K562 (cell line): ENCODE measurements around the gene ZG16B. TPM values are rescaled to one million over a fixed set of nuclear protein-coding genes. Genes with fewer than 3 reads are reported as not detected.

Experiments
- ATAC-seq: fragments of 200-7000 bp; cut with Tn5 transposase; 3 replicates; pipeline ENCODE4 v1.9.1; 2020; ENCODE audit warnings: moderate library complexity
- BruUV-seq: library from RNA; stranded (reverse); fragments of 400-500 nt; replicated peaks from 2 replicates; lab custom pipeline; 2021; lab: Mats Ljungman, UMichigan
- CTCF ChIA-PET: fragments of 300-600 bp; formaldehyde crosslinking; extraction: SDS; loops from one replicate; lab custom pipeline; 2021; ENCODE audit warnings: low intra/inter-chr PET ratio; lab: Yijun Ruan, JAX
- POLR2A ChIA-PET: fragments of 300-600, 350-650 bp; sonication (Branson Sonifier 250); formaldehyde crosslinking; extraction: SDS; loops from one replicate; lab custom pipeline; 2021; ENCODE audit warnings: antibody characterized with exemption, inconsistent platforms; lab: Yijun Ruan, JAX
- DNase-seq, 4 experiments: peaks; one replicate each; pipeline versions ENCODE4 v3.0.0 to v3.0.0-alpha.2; 2011 to 2018; ENCODE audit warnings: low spot score in 3 of 4, mixed read lengths in 3 of 4; ENCODE audit errors: extremely low read depth in 1 of 4
- FAIRE-seq: peaks from 2 replicates; lab custom pipeline; 2011; peaks lifted over from hg19 to GRCh38; lab: Jason Lieb, UNC
- H2AFZ ChIP-seq: 2 replicates; pipeline ENCODE4 v1.6.0; 2011; ENCODE audit warnings: low read depth, low read length, control low read depth, inconsistent platforms
- H3K27ac ChIP-seq: fragments of 200-600 bp; 3 replicates; pipeline ENCODE4 v1.8.0; 2011; ENCODE audit warnings: low read depth, mild to moderate bottlenecking, control low read depth, inconsistent platforms, low read length, moderate library complexity, mixed read lengths; ENCODE audit errors: extremely low read depth
- H3K27me3 ChIP-seq, 2 experiments: fragments of 300-600 bp in 1 of 2; 2 replicates in 1 of 2; 3 replicates in 1 of 2; pipeline versions ENCODE4 v1.6.0 to v1.8.0; 2011; ENCODE audit warnings: inconsistent platforms in 2 of 2, low read length in 2 of 2, mild to moderate bottlenecking in 1 of 2, mixed read lengths in 1 of 2, moderate library complexity in 1 of 2; ENCODE audit not compliant: control insufficient read depth in 2 of 2, insufficient read depth in 2 of 2
- H3K36me3 ChIP-seq: fragments of 300-600 bp; 3 replicates; pipeline ENCODE4 v1.8.0; 2011; ENCODE audit warnings: mild to moderate bottlenecking, low read length, inconsistent platforms; ENCODE audit not compliant: control insufficient read depth, insufficient read depth
- H3K4me1 ChIP-seq, 2 experiments: fragments of 200-600 bp in 1 of 2; replicated peaks in 1 of 2; 2 replicates in 1 of 2; 3 replicates in 1 of 2; pipeline versions ENCODE4 v1.5.1 to v1.8.0; 2011; ENCODE audit warnings: inconsistent platforms in 2 of 2, low read length in 2 of 2, mild to moderate bottlenecking in 1 of 2, mixed read lengths in 1 of 2, moderate library complexity in 1 of 2; ENCODE audit not compliant: control insufficient read depth in 2 of 2, insufficient read depth in 2 of 2
- H3K4me2 ChIP-seq: 2 replicates; pipeline ENCODE4 v1.6.1; 2011; ENCODE audit warnings: low read length, control low read depth, inconsistent platforms, mixed read lengths; ENCODE audit not compliant: insufficient read depth
- H3K4me3 ChIP-seq: fragments of 200-600 bp; sonication (generic), shearing (Covaris generic); 2 replicates; pipeline ENCODE4 v1.5.1; 2016; ENCODE audit warnings: control low read depth, inconsistent platforms
- H3K79me2 ChIP-seq: fragments of 200-600 bp; 3 replicates; pipeline ENCODE4 v1.8.0; 2011; ENCODE audit warnings: low read length, inconsistent platforms; ENCODE audit not compliant: control insufficient read depth, insufficient read depth
- H3K9ac ChIP-seq, 2 experiments: 2 replicates each; pipeline versions ENCODE4 v1.6.0 to v1.6.1; 2011; ENCODE audit warnings: low read depth in 2 of 2, low read length in 2 of 2, control low read depth in 1 of 2, inconsistent platforms in 1 of 2, mild to moderate bottlenecking in 1 of 2, mixed read lengths in 1 of 2; ENCODE audit not compliant: insufficient read depth in 1 of 2
- H3K9me1 ChIP-seq: one replicate; pipeline ENCODE4 v1.6.0; 2011; ENCODE audit warnings: inconsistent platforms, mild to moderate bottlenecking, low read length, moderate library complexity; ENCODE audit not compliant: control insufficient read depth, insufficient read depth
- H3K9me3 ChIP-seq: replicated peaks from 2 replicates; pipeline ENCODE4 v1.5.1; 2011; ENCODE audit warnings: low read depth, low read length, inconsistent platforms; ENCODE audit not compliant: control insufficient read depth, insufficient read depth
- H4K20me1 ChIP-seq: replicated peaks from 2 replicates; pipeline ENCODE4 v1.6.1; 2011; ENCODE audit warnings: low read length, inconsistent platforms, mixed read lengths; ENCODE audit not compliant: control insufficient read depth, insufficient read depth
- CBFB ChIP-seq: sonication (generic); formaldehyde crosslinking; IDR thresholded peaks from 2 replicates; pipeline ENCODE4 v1.4.0; 2020; ENCODE audit warnings: mild to moderate bottlenecking, missing genetic modification reagents
- HES1 ChIP-seq: fragments of 450-650 bp; IDR thresholded peaks from 2 replicates; pipeline ENCODE4 v1.6.1; 2016; ENCODE audit warnings: low read depth, mild to moderate bottlenecking, moderate library complexity
- HNRNPK ChIP-seq: fragments of 200-400 bp; formaldehyde crosslinking; IDR thresholded peaks from one replicate; pipeline ENCODE4 v1.6.1; 2018; ENCODE audit warnings: mild to moderate bottlenecking, low read depth, low read length; ENCODE audit not compliant: poor library complexity, severe bottlenecking
- ID3 ChIP-seq, 2 experiments: fragments of 250-450 bp in 1 of 2; fragments of 450-650 bp in 1 of 2; sonication (Bioruptor Pico) in 1 of 2; IDR thresholded peaks; 2 replicates each; pipeline versions ENCODE4 v1.6.1 to v1.8.0; 2016 to 2021; ENCODE audit warnings: mild to moderate bottlenecking in 2 of 2, moderate library complexity in 2 of 2, missing compliant biosample characterization in 1 of 2, missing genetic modification characterization in 1 of 2
- JUN ChIP-seq, 2 experiments: sonication (generic) in 1 of 2; formaldehyde crosslinking in 1 of 2; IDR thresholded peaks; 2 replicates each; pipeline versions ENCODE4 v1.6.1 to v1.8.0; 2012 to 2022; ENCODE audit warnings: borderline replicate concordance in 2 of 2, mild to moderate bottlenecking in 2 of 2, improper control_type of control experiment in 1 of 2, low read depth in 1 of 2, low read length in 1 of 2, missing genetic modification reagents in 1 of 2
- KHSRP ChIP-seq: fragments of 450-650 bp; IDR thresholded peaks from 2 replicates; pipeline ENCODE4 v1.6.1; 2017
- MEIS2 ChIP-seq: fragments of 450-650 bp; IDR thresholded peaks from 2 replicates; pipeline ENCODE4 v1.6.1; 2014; ENCODE audit warnings: mild to moderate bottlenecking; ENCODE audit not compliant: partially characterized antibody
- MLLT1 ChIP-seq, 2 experiments: fragments of 450-650 bp; IDR thresholded peaks; 2 replicates each; pipeline ENCODE4 v1.6.1; 2016
- SPI1 ChIP-seq: IDR thresholded peaks from 2 replicates; pipeline ENCODE4 v1.6.1; 2011; ENCODE audit warnings: low read depth, low read length, control low read depth, borderline replicate concordance
- VEZF1 ChIP-seq: fragments of 200-800 bp; sonication (Bioruptor generic); IDR thresholded peaks from 2 replicates; pipeline ENCODE4 v1.6.1; 2017; ENCODE audit warnings: missing genetic modification characterization, missing compliant biosample characterization
- ZNF175 ChIP-seq: fragments of 200-800 bp; sonication (Bioruptor generic); IDR thresholded peaks from 2 replicates; pipeline ENCODE4 v1.6.1; 2016; ENCODE audit warnings: low read depth, mild to moderate bottlenecking, missing genetic modification characterization, missing compliant biosample characterization
- ZNF253 ChIP-seq: fragments of 250-450 bp; sonication (Bioruptor Pico); conservative IDR thresholded peaks from 2 replicates; pipeline ENCODE4 v1.6.1; 2021; ENCODE audit warnings: mild to moderate bottlenecking
- WGBS: fragments of 100-300 bp; shearing (Covaris generic); methylation state at CpG from one replicate; pipeline ENCODE4 v1.1.6; 2016; ENCODE audit warnings: low coverage, mixed read lengths; ENCODE audit not compliant: insufficient coverage; ENCODE audit errors: missing lambda C conversion rate; 5-methylcytosine and 5-hydroxymethylcytosine counted together
- in situ Hi-C: fragments of 300-500 bp; cut with MboI; formaldehyde crosslinking; loops from 4 replicates; pipeline ENCODE4 v1.15.0; 2018; ENCODE audit warnings: inconsistent platforms, mixed read lengths
- intact Hi-C: fragments of 100-400 bp; cut with micrococcal nuclease; formaldehyde crosslinking; loops from 2 replicates; pipeline ENCODE4 v1.14.2; 2022
- polyA plus RNA-seq, 8 experiments: library from polyadenylated mRNA; depleted of rRNA in 4 of 8; stranded (reverse) in 5 of 8; unstranded in 3 of 8; fragments of >200 nt; fragmentation: Nextera tagmentation in 2 of 8; fragmentation: Illumina TruSeq in 1 of 8; extraction: Ambion mirVana in 2 of 8; extraction: Trizol in 1 of 8; gene quantifications; 2 replicates each; pipeline versions ENCODE4 v1.2.1 to v1.2.3, GENCODE V29; 2011 to 2014; ENCODE audit warnings: inconsistent platforms in 1 of 8, missing spikeins in 1 of 8
- total RNA-seq, 7 experiments: library from RNA; depleted of rRNA in 6 of 7; stranded (reverse); fragments of >200 nt in 6 of 7; fragmentation: Illumina TruSeq in 2 of 7; extraction: Trizol in 2 of 7; gene quantifications; 2 replicates each; pipeline versions ENCODE4 v1.2.1 to v1.2.3, GENCODE V29; 2011 to 2021; ENCODE audit warnings: low replicate concordance in 1 of 7

Gene ZG16B
- total and polyA plus RNA-seq, 9 of the 15 experiments (the other 6 are each of a cell fraction or from before 2014, with no cell fraction given): 0.25 to 0.43 (median 0.34) TPM; not detected in 5

- 4% methylated on average over 22 of the region's 22 CpGs for WGBS
- CTCF ChIA-PET: interaction anchor here (0.6 kb wide), 1 partner anchor 224 kb away, joined by 3 read pairs; no protein-coding TSS in a partner anchor
- Histone ChIP-seq H3K79me2 (no peaks in the 10 kb centered on the region), H3K27me3 (peaks cover 19 to 45% of the 10 kb centered on the region in 2 experiments), H3K4me1 (peaks cover 0 to 30% of the 10 kb centered on the region in 2 experiments; a peak in 3 of 5 replicates), H3K9me1 (no peaks in the 10 kb centered on the region), H3K9me3 (no peaks in the 10 kb centered on the region), H3K27ac (no peak overlapping the region), H3K9ac (peak overlapping the region in 1 of 2 experiments; percentile 11; a peak in 1 of 4 replicates), H3K4me3 (no peak overlapping the region), H2AFZ (no peak overlapping the region), H3K4me2 (no peak overlapping the region), H3K36me3 (no peaks in the 10 kb centered on the region), H4K20me1 (no peaks in the 10 kb centered on the region; the same call in 1 of the 2 replicates)
- ATAC-seq (no peak; the same call in 2 of the 3 replicates), FAIRE-seq (no peak), DNase-seq (no peak)
- intact Hi-C loops (loop anchor here (5.0 kb wide), 1 partner anchor 81 kb away; no protein-coding TSS in a partner anchor), in situ Hi-C loops (loop anchor here (5.0 kb wide), 2 partner anchors 36 to 91 kb away; no protein-coding TSS in a partner anchor)
- BruUV-seq: no TSS peak
- POLR2A ChIA-PET: no interaction called here
- TF ChIP-seq KHSRP (no peak), HNRNPK (no peak), ZNF253 (CRISPR knock-in tag) (no peak), HES1 (0 out of 2 replicates have a peak, but pooled peaks have one; percentile 43), MLLT1 (IDR thresholded peaks at IDR 0.05) (0 out of 4 replicates have a peak, but pooled peaks of 1 of the 2 experiments have one; percentile 33), MEIS2 (no peak), CBFB (CRISPR knock-in tag) (0 out of 2 replicates have a peak, but pooled peaks have one; percentile 30), VEZF1 (CRISPR knock-in tag) (0 out of 2 replicates have a peak, but pooled peaks have one; percentile 14), JUN (IDR thresholded peaks at IDR 0.05; ENCODE audit: borderline replicate concordance, low read depth, low read length) (peak; percentile 52; the same call in 1 of the 2 replicates), JUN (CRISPR knock-in tag; IDR thresholded peaks at IDR 0.05; ENCODE audit: borderline replicate concordance) (no peak), ZNF175 (CRISPR knock-in tag) (0 out of 2 replicates have a peak, but pooled peaks have one; percentile 39), SPI1 (peak; percentile 80), ID3 (CRISPR knock-in tag; IDR thresholded peaks at IDR 0.05) (no peak), ID3 (tag; IDR thresholded peaks at IDR 0.05) (0 out of 2 replicates have a peak, but pooled peaks have one; percentile 33)
These were observed 5.8 kb downstream of the ZG16B start for GRCh38 chr16:2835638-2836493.
